GM12878 (cell line): Measurements from ENCODE around the gene KRTAP2-1. TPM values are rescaled to one million over a fixed set of nuclear protein-coding genes. Genes with fewer than 3 reads are reported as not detected.
"Not testable (repeated sequence)": the region's sequence is repeated elsewhere in the genome, so short reads cannot be mapped to it uniquely, and the experiment has no call there.

Source experiments
- ATAC-seq: fragments of 200-7000 bp; cut with Tn5 transposase; 3 replicates; pipeline ENCODE4 v1.9.1; 2020; ENCODE audit warnings: mild to moderate bottlenecking, moderate library complexity
- BruUV-seq: library from RNA; stranded (reverse); fragments of 400-500 nt; replicated peaks from 2 replicates; lab custom pipeline; 2021; lab: Mats Ljungman, UMichigan
- CTCF ChIA-PET: fragments of 300-600 bp; sonication (Branson Sonifier 250); formaldehyde crosslinking; extraction: SDS; loops from one replicate; lab custom pipeline; 2021; ENCODE audit warnings: inconsistent platforms; lab: Yijun Ruan, JAX
- POLR2A ChIA-PET: fragments of 350-600 bp; formaldehyde crosslinking; extraction: SDS; loops from one replicate; lab custom pipeline; 2021; ENCODE audit warnings: inconsistent platforms; lab: Charles Lee
- RAD21 ChIA-PET: fragments of 300-600 bp; sonication (Branson Sonifier 250); formaldehyde crosslinking; loops from one replicate; lab custom pipeline; 2023; ENCODE audit warnings: antibody characterized with exemption; ENCODE audit not compliant: unreplicated experiment; lab: Charles Lee
- SMC1A ChIA-PET: fragments of 300-600 bp; sonication (Branson Sonifier 250); formaldehyde crosslinking; loops from one replicate; lab custom pipeline; 2023; ENCODE audit not compliant: unreplicated experiment, uncharacterized antibody; lab: Charles Lee
- DNase-seq: peaks from one replicate; pipeline ENCODE4 v3.0.0-alpha.2; 2011; ENCODE audit warnings: low read depth, low spot score
- FAIRE-seq: peaks from 3 replicates; lab custom pipeline; 2011; peaks lifted over from hg19 to GRCh38; lab: Jason Lieb, UNC
- H2AFZ ChIP-seq: 2 replicates; pipeline ENCODE4 v1.6.0; 2011; ENCODE audit warnings: low read depth, low read length, control low read depth; ENCODE audit not compliant: control insufficient read depth
- H3K27ac ChIP-seq: 2 replicates; pipeline ENCODE4 v1.5.1; 2011; ENCODE audit warnings: control low read depth; ENCODE audit not compliant: control insufficient read depth, insufficient read depth
- H3K27me3 ChIP-seq, 2 experiments: replicated peaks in 1 of 2; 2 replicates each; pipeline versions ENCODE4 v1.6.0 to v1.6.1; 2011; ENCODE audit warnings: low read length in 1 of 2; ENCODE audit not compliant: control insufficient read depth in 2 of 2, insufficient read depth in 2 of 2
- H3K36me3 ChIP-seq, 2 experiments: 2 replicates each; pipeline ENCODE4 v1.5.1; 2011; ENCODE audit warnings: low read length in 1 of 2; ENCODE audit not compliant: control insufficient read depth in 2 of 2, insufficient read depth in 2 of 2
- H3K4me1 ChIP-seq: 2 replicates; pipeline ENCODE4 v1.6.1; 2011; ENCODE audit warnings: mild to moderate bottlenecking, low read length, moderate library complexity, mixed read lengths; ENCODE audit not compliant: control insufficient read depth, insufficient read depth
- H3K4me2 ChIP-seq: 2 replicates; pipeline ENCODE4 v1.6.0; 2011; ENCODE audit warnings: control low read depth; ENCODE audit not compliant: control insufficient read depth, insufficient read depth
- H3K4me3 ChIP-seq: fragments of 200-600 bp; sonication (generic); 2 replicates; pipeline ENCODE4 v1.5.1; 2016
- H3K79me2 ChIP-seq: 2 replicates; pipeline ENCODE4 v1.6.0; 2011; ENCODE audit warnings: low read length; ENCODE audit not compliant: control insufficient read depth, insufficient read depth
- H3K9ac ChIP-seq: 2 replicates; pipeline ENCODE4 v1.8.0; 2011; ENCODE audit warnings: low read length, control low read depth, mixed read lengths; ENCODE audit not compliant: control insufficient read depth, insufficient read depth
- H3K9me3 ChIP-seq: replicated peaks from 3 replicates; pipeline ENCODE4 v1.5.1; 2011; ENCODE audit warnings: mild to moderate bottlenecking, low read length; ENCODE audit not compliant: control insufficient read depth, insufficient read depth
- H4K20me1 ChIP-seq: 2 replicates; pipeline ENCODE4 v1.6.0; 2011; ENCODE audit not compliant: control insufficient read depth, insufficient read depth
- ESRRA ChIP-seq: IDR thresholded peaks from 2 replicates; pipeline ENCODE4 v1.6.1; 2012; ENCODE audit warnings: mild to moderate bottlenecking, low read length, improper control_type of control experiment
- FOXK2 ChIP-seq: fragments of 450-650 bp; IDR thresholded peaks from 2 replicates; pipeline ENCODE4 v1.6.1; 2017; ENCODE audit warnings: mild to moderate bottlenecking, moderate library complexity
- HDAC6 ChIP-seq: fragments of 200-600 bp; sonication (generic); IDR thresholded peaks from one replicate; pipeline ENCODE4 v1.8.0; 2017; ENCODE audit warnings: antibody characterized with exemption; ENCODE audit not compliant: unreplicated experiment
- IKZF1 ChIP-seq: fragments of 450-650 bp; conservative IDR thresholded peaks from 2 replicates; pipeline ENCODE4 v1.6.1; 2017; ENCODE audit warnings: antibody characterized with exemption, mild to moderate bottlenecking
- KAT2A ChIP-seq: conservative IDR thresholded peaks from 2 replicates; pipeline ENCODE4 v1.6.1; 2011; ENCODE audit warnings: low read depth, low read length; ENCODE audit not compliant: control insufficient read depth
- RAD51 ChIP-seq: fragments of 450-650 bp; IDR thresholded peaks from 2 replicates; pipeline ENCODE4 v1.6.1; 2016; ENCODE audit warnings: moderate library complexity, mild to moderate bottlenecking, inconsistent platforms
- RBBP5 ChIP-seq: fragments of 200-600 bp; sonication (generic); conservative IDR thresholded peaks from 2 replicates; pipeline ENCODE4 v1.6.1; 2016
- SREBF1 ChIP-seq: IDR thresholded peaks from 2 replicates; pipeline ENCODE4 v1.6.1; 2012; ENCODE audit warnings: mild to moderate bottlenecking, low read length
- STAT3 ChIP-seq: IDR thresholded peaks from 2 replicates; pipeline ENCODE4 v1.6.1; 2011; ENCODE audit warnings: low read depth, low read length, improper control_type of control experiment
- SUPT20H ChIP-seq: IDR thresholded peaks from 2 replicates; pipeline ENCODE4 v1.6.1; 2011; ENCODE audit warnings: low read depth, mild to moderate bottlenecking, low read length, moderate library complexity, borderline replicate concordance; ENCODE audit not compliant: control insufficient read depth
- YY1 ChIP-seq: IDR thresholded peaks from 2 replicates; pipeline ENCODE4 v1.6.1; 2011; ENCODE audit warnings: low read depth, mild to moderate bottlenecking, low read length
- ZBED1 ChIP-seq: IDR thresholded peaks from 2 replicates; pipeline ENCODE4 v1.6.1; 2016; ENCODE audit warnings: borderline replicate concordance
- ZNF274 ChIP-seq: IDR thresholded peaks from one replicate; pipeline ENCODE4 v1.8.0; 2011; ENCODE audit not compliant: insufficient read length, insufficient read depth
- ZNF622 ChIP-seq: fragments of 450-650 bp; IDR thresholded peaks from 2 replicates; pipeline ENCODE4 v1.6.1; 2017; ENCODE audit warnings: mild to moderate bottlenecking, inconsistent platforms
- WGBS: methylation state at CpG from one replicate; pipeline ENCODE4 v1.1.6; 2016; ENCODE audit warnings: low lambda C conversion rate; ENCODE audit not compliant: insufficient replicate concordance, insufficient coverage; ENCODE audit errors: missing lambda C conversion rate; 5-methylcytosine and 5-hydroxymethylcytosine counted together
- in situ Hi-C: fragments of 300-500 bp; cut with MboI; formaldehyde crosslinking; loops from 9 replicates; pipeline ENCODE4 v1.14.3; 2018; ENCODE audit warnings: mixed read lengths
- intact Hi-C: fragments of 100-400 bp; cut with micrococcal nuclease; formaldehyde crosslinking; loops from one replicate; pipeline ENCODE4 v1.14.2; 2022; ENCODE audit not compliant: unreplicated experiment
- polyA plus RNA-seq, 11 experiments: library from polyadenylated mRNA; depleted of rRNA in 4 of 11; unstranded in 6 of 11; stranded (reverse) in 5 of 11; fragments of >200 nt; fragmentation: Nextera tagmentation in 4 of 11; fragmentation: Illumina TruSeq in 1 of 11; extraction: Ambion mirVana in 4 of 11; extraction: Trizol in 1 of 11; gene quantifications; 1 replicate in 1 of 11; 2 replicates in 10 of 11; pipeline versions ENCODE4 v1.2.1 to v1.2.3, GENCODE V29; 2011 to 2016; ENCODE audit warnings: inconsistent platforms in 2 of 11, missing spikeins in 2 of 11, low read depth in 1 of 11
- total RNA-seq, 4 experiments: library from RNA; depleted of rRNA in 3 of 4; stranded (reverse); fragments of >200 nt in 3 of 4; fragmentation: Illumina TruSeq in 1 of 4; extraction: Trizol in 1 of 4; gene quantifications; 2 replicates each; pipeline versions ENCODE4 v1.2.1 to v1.2.3, GENCODE V29; 2013 to 2021
- TF ChIP-seq, protein P1 (sequence below): fragments of 450-650 bp; IDR thresholded peaks from 2 replicates; pipeline ENCODE4 v1.6.1; 2018; ENCODE audit warnings: mild to moderate bottlenecking, low read depth, moderate library complexity; ENCODE audit not compliant: partially characterized antibody

The KRTAP2-1 gene
- total and polyA plus RNA-seq, 10 of the 15 experiments (the other 5 are each of a cell fraction or from before 2014, with no cell fraction given): not detected

- ATAC-seq: no peak
These were observed 18.9 kb upstream of the KRTAP2-1 start, which contains the start of gene KRTAP2-4 for GRCh38 chr17:41065829-41066624. TSS of gene KRTAP2-4 (minus strand) at chr17:41065879. CDS start at chr17:41065845, 34 bp downstream.

GRCh38 chr17:41065016-41065689, 18.0 kb upstream of the KRTAP2-1 start:
- intact Hi-C loops, BruUV-seq: not testable (repeated sequence)
- CTCF ChIA-PET: interaction anchor here (0.6 kb wide), 1 partner anchor 25 kb away, joined by 3 read pairs; no protein-coding TSS in a partner anchor

More at GRCh38 chr17:41065829-41066624, 18.9 kb upstream of the KRTAP2-1 start, which contains the start of gene KRTAP2-4:
- Histone ChIP-seq H3K9me3 (no peaks in the 10 kb centered on the region), H3K4me3 (no peak within 1 kb of the TSS), H3K4me2 (no peak within 1 kb of the TSS), H3K36me3 (no peaks in the 10 kb centered on the region), H2AFZ (no peak within 1 kb of the TSS), H3K27ac (no peak within 1 kb of the TSS), H3K27me3 (no peaks in the 10 kb centered on the region; a peak in 2 of 4 replicates), H4K20me1 (no peaks in the 10 kb centered on the region), H3K79me2 (no peaks in the 10 kb centered on the region), H3K4me1 (no peaks in the 10 kb centered on the region), H3K9ac (no peak within 1 kb of the TSS)
- intact Hi-C loops (no loop called here), in situ Hi-C loops (no loop called here)
- DNase-seq (no peak), FAIRE-seq (no peak)
- WGBS: 56% methylated on average over 6 of the region's 6 CpGs
- ChIA-PET POLR2A (no interaction called here), SMC1A (no interaction called here), RAD21 (no interaction called here), CTCF (no interaction called here)
- no TSS peak for BruUV-seq
- TF ChIP-seq FOXK2 (no peak), ZBED1 (no peak), SREBF1 (no peak), SUPT20H (no peak), RBBP5 (no peak), IKZF1 (no peak), KAT2A (no peak), ESRRA (no peak), YY1 (no peak), HDAC6 (no peak), ZNF622 (no peak), ZNF274 (no peak), STAT3 (no peak), RAD51 (no peak)
- TF ChIP-seq, protein P1, sequence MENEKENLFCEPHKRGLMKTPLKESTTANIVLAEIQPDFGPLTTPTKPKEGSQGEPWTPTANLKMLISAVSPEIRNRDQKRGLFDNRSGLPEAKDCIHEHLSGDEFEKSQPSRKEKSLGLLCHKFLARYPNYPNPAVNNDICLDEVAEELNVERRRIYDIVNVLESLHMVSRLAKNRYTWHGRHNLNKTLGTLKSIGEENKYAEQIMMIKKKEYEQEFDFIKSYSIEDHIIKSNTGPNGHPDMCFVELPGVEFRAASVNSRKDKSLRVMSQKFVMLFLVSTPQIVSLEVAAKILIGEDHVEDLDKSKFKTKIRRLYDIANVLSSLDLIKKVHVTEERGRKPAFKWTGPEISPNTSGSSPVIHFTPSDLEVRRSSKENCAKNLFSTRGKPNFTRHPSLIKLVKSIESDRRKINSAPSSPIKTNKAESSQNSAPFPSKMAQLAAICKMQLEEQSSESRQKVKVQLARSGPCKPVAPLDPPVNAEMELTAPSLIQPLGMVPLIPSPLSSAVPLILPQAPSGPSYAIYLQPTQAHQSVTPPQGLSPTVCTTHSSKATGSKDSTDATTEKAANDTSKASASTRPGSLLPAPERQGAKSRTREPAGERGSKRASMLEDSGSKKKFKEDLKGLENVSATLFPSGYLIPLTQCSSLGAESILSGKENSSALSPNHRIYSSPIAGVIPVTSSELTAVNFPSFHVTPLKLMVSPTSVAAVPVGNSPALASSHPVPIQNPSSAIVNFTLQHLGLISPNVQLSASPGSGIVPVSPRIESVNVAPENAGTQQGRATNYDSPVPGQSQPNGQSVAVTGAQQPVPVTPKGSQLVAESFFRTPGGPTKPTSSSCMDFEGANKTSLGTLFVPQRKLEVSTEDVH: no peak

More at GRCh38 chr17:41065016-41065689, 18.0 kb upstream of the KRTAP2-1 start:
- H3K36me3 ChIP-seq, FAIRE-seq, H3K27ac ChIP-seq, DNase-seq, ATAC-seq, H3K9me3 ChIP-seq, H3K27me3 ChIP-seq, H4K20me1 ChIP-seq, H2AFZ ChIP-seq, H3K4me1 ChIP-seq, RAD21 ChIA-PET, H3K4me3 ChIP-seq, POLR2A ChIA-PET, H3K4me2 ChIP-seq, SMC1A ChIA-PET, in situ Hi-C loops, H3K9ac ChIP-seq, H3K79me2 ChIP-seq: not testable (repeated sequence)
- 24% methylated on average over 7 of the region's 16 CpGs for WGBS
